SU-DHL-6 (cell line): Measurements from ENCODE around the gene ZFYVE21.

Experiments used
- CTCF ChIP-seq: fragments of 200-600 bp; sonication (generic); IDR thresholded peaks from one replicate; pipeline ENCODE4 v1.5.1; 2017; ENCODE audit warnings: antibody characterized with exemption, mild to moderate bottlenecking, low read length, moderate library complexity; ENCODE audit not compliant: insufficient read depth, poor library complexity, severe bottlenecking
- EZH2phosphoT487 ChIP-seq: fragments of 200-600 bp; sonication (generic), shearing (Covaris generic); conservative IDR thresholded peaks from 2 replicates; pipeline ENCODE4 v1.6.1; 2018; ENCODE audit warnings: mild to moderate bottlenecking, antibody characterized with exemption, low read length, moderate library complexity, mixed read lengths

GRCh38 chr14:103686831-103687485, 28.7 kb upstream of the ZFYVE21 start:
- no peak for TF ChIP-seq CTCF
- no peak for TF ChIP-seq EZH2phosphoT487
